Activated CD8-positive, alpha-beta T cell treated with anti-CD3 and anti-CD28 coated beads for 36 hours (primary cell): ENCODE measurements around the gene C9orf43. TPM values are rescaled to one million over a fixed set of nuclear protein-coding genes. Genes with fewer than 3 reads are reported as not detected.

Experiments used
- ATAC-seq: fragments of 200-7000 bp; cut with Tn5 transposase; one replicate; pipeline ENCODE4 v1.10.0; 2021; ENCODE audit warnings: mild to moderate bottlenecking, moderate library complexity
- CTCF ChIA-PET: fragments of 350-600 bp; sonication (Branson Sonifier 250); formaldehyde crosslinking; loops from one replicate; lab custom pipeline; 2021; ENCODE audit warnings: antibody characterized with exemption; lab: Charles Lee
- POLR2A ChIA-PET: fragments of 350-600 bp; sonication (Branson Sonifier 250); formaldehyde crosslinking; loops from one replicate; lab custom pipeline; 2021; ENCODE audit warnings: antibody characterized with exemption; lab: Charles Lee
- DNase-seq: peaks from one replicate; pipeline ENCODE4 v3.0.0-alpha.2; 2020
- H3K27ac Mint-ChIP-seq: one replicate; pipeline ENCODE4 v1.8.0; 2021; ENCODE audit warnings: mild to moderate bottlenecking, mixed read lengths
- H3K27me3 Mint-ChIP-seq: one replicate; pipeline ENCODE4 v1.8.0; 2021; ENCODE audit warnings: mixed read lengths
- H3K36me3 Mint-ChIP-seq: one replicate; pipeline ENCODE4 v1.8.0; 2021; ENCODE audit warnings: low read depth, mixed read lengths
- H3K4me1 Mint-ChIP-seq: one replicate; pipeline ENCODE4 v1.8.0; 2021; ENCODE audit warnings: low read depth, mixed read lengths
- H3K4me3 Mint-ChIP-seq: one replicate; pipeline ENCODE4 v1.8.0; 2021; ENCODE audit warnings: mild to moderate bottlenecking, moderate library complexity, mixed read lengths
- H3K9me3 Mint-ChIP-seq: one replicate; pipeline ENCODE4 v1.8.0; 2021; ENCODE audit warnings: mixed read lengths
- intact Hi-C: fragments of 100-400 bp; cut with micrococcal nuclease; formaldehyde crosslinking; loops from one replicate; pipeline ENCODE4 v1.10.0; 2022
- total RNA-seq, 2 experiments: library from RNA; stranded (reverse); gene quantifications; one replicate each; pipeline ENCODE4 v1.2.3, GENCODE V29; 2021
- TF ChIP-seq, protein P1 (sequence below): fragments of 200-600 bp; IDR thresholded peaks from one replicate; pipeline ENCODE4 v1.8.0; 2022; ENCODE audit warnings: antibody characterized with exemption, mild to moderate bottlenecking

The C9orf43 gene
- total RNA-seq, 2 experiments from 2014 or later = 0.74 to 0.83 TPM

DNA sequence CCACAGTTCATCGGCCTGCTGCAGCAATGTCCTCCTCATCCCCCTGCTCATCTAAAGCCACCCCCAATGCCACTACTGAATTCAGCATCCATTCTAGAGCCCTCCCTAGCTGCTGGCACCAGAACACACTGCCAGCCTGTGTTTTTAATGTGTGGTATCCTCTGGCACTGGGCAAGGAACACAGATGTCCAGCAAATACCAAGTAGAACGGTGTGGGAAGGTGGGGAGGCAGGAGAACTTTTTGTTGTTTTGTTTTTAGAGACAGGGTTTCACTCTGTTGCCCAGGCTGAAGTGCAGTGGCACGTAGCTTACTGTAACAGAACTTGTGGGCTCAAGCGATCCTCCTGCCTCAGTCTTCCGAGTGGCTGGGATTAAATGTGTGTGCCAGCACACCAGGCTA, 38.5 kb upstream of the C9orf43 start:
- peaks cover 13% of the 10 kb centered on the region for H3K4me1 Mint-ChIP-seq
- ATAC-seq (no peak), DNase-seq (no peak)
- peaks cover 6% of the 10 kb centered on the region for H3K36me3 Mint-ChIP-seq
- TF ChIP-seq, protein P1, sequence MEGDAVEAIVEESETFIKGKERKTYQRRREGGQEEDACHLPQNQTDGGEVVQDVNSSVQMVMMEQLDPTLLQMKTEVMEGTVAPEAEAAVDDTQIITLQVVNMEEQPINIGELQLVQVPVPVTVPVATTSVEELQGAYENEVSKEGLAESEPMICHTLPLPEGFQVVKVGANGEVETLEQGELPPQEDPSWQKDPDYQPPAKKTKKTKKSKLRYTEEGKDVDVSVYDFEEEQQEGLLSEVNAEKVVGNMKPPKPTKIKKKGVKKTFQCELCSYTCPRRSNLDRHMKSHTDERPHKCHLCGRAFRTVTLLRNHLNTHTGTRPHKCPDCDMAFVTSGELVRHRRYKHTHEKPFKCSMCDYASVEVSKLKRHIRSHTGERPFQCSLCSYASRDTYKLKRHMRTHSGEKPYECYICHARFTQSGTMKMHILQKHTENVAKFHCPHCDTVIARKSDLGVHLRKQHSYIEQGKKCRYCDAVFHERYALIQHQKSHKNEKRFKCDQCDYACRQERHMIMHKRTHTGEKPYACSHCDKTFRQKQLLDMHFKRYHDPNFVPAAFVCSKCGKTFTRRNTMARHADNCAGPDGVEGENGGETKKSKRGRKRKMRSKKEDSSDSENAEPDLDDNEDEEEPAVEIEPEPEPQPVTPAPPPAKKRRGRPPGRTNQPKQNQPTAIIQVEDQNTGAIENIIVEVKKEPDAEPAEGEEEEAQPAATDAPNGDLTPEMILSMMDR = no peak
- CTCF ChIA-PET = interaction anchor here (0.9 kb wide), 1 partner anchor 10 kb away, joined by 4 read pairs; no protein-coding TSS in a partner anchor
- no peaks in the 10 kb centered on the region for H3K9me3 Mint-ChIP-seq
- POLR2A ChIA-PET = interaction anchor here (1.3 kb wide), 1 partner anchor 20 kb away, joined by 3 read pairs; no protein-coding TSS in a partner anchor
- no peak overlapping the region for H3K27ac Mint-ChIP-seq
- no peak overlapping the region for H3K4me3 Mint-ChIP-seq
- intact Hi-C loops = no loop called here
- H3K27me3 Mint-ChIP-seq = no peaks in the 10 kb centered on the region

DNA sequence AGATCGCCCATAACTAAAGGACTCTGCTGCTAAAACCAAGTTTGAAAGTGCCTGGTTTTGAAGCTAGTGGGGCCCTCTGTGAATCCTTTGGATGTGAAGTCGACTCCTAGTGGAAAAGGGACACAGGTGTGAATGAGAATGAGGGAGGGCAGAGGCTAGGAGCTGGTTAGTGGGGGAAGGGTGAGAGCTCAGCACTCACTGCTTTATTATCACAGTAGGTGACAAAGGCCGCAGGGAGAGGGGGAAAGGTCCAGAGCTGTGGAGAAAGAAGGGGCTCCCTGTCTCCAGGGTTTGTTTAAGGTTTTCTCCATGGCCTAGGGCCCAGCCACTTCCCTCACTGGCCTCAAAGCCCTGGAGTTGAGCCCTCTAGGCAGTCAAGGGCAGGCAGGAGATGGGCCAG, 37.3 kb upstream of the C9orf43 start:
- no peak overlapping the region for H3K27ac Mint-ChIP-seq
- POLR2A ChIA-PET = no interaction called here

DNA sequence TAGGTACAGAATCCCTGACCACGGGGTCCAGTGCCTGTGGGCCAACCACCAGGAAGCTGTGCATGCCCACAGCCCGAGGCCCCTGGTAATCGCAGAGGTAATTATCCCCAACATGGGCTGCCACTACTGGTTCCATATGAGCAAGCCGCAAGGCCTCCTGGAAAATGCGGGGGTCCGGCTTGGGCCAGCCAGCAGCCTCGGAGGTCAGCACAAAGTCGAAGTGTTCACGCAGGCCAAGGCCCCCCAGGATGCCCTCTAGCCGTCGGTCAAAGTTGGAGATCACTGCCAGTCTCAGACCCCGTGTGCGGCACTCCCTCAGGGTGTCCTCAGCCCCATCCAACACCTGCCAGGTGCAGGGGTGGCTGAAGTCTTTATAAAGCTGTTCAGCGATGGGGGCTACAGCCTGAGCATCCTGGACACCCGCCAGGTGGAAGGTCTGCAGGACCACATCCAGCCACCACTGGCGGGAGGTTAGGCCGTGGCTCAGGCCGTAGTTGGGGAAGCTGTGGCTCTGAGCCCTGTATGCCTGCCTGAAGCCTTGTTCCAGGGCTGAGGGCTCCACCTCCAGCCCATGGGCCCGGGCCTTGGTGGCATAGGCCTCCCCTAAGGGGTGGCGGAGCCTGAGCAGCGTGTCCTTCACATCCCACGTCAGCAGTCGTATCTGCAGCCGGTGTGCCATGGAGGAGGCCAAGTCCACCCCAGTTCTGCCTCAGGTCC, 36.7 kb upstream of the C9orf43 start:
- H3K9me3 Mint-ChIP-seq = no peaks in the 10 kb centered on the region
- ATAC-seq (no peak), DNase-seq (no peak)
- POLR2A ChIA-PET = interaction anchor here (0.9 kb wide), 1 partner anchor 99 kb away, joined by 3 read pairs; the partner anchor contains the start of genes CDC26 and PRPF4
- H3K27me3 Mint-ChIP-seq = no peaks in the 10 kb centered on the region
- TF ChIP-seq, protein P1 = no peak
- H3K27ac Mint-ChIP-seq = no peak overlapping the region
- no peak overlapping the region for H3K4me3 Mint-ChIP-seq
- peaks cover 13% of the 10 kb centered on the region for H3K4me1 Mint-ChIP-seq
- intact Hi-C loops = no loop called here
- H3K36me3 Mint-ChIP-seq = peaks cover 6% of the 10 kb centered on the region
- CTCF ChIA-PET = interaction anchor here (1.1 kb wide), 1 partner anchor 66 kb away, joined by 3 read pairs; no protein-coding TSS in a partner anchor

More for the DNA sequence above, 37.3 kb upstream of the C9orf43 start:
- no peaks in the 10 kb centered on the region for H3K9me3 Mint-ChIP-seq
- DNase-seq (no peak), ATAC-seq (no peak)
- H3K27me3 Mint-ChIP-seq = no peaks in the 10 kb centered on the region
- peaks cover 13% of the 10 kb centered on the region for H3K4me1 Mint-ChIP-seq
- CTCF ChIA-PET = no interaction called here
- peaks cover 6% of the 10 kb centered on the region for H3K36me3 Mint-ChIP-seq
- TF ChIP-seq, protein P1 = no peak
- H3K4me3 Mint-ChIP-seq = no peak overlapping the region
- intact Hi-C loops = no loop called here

DNA sequence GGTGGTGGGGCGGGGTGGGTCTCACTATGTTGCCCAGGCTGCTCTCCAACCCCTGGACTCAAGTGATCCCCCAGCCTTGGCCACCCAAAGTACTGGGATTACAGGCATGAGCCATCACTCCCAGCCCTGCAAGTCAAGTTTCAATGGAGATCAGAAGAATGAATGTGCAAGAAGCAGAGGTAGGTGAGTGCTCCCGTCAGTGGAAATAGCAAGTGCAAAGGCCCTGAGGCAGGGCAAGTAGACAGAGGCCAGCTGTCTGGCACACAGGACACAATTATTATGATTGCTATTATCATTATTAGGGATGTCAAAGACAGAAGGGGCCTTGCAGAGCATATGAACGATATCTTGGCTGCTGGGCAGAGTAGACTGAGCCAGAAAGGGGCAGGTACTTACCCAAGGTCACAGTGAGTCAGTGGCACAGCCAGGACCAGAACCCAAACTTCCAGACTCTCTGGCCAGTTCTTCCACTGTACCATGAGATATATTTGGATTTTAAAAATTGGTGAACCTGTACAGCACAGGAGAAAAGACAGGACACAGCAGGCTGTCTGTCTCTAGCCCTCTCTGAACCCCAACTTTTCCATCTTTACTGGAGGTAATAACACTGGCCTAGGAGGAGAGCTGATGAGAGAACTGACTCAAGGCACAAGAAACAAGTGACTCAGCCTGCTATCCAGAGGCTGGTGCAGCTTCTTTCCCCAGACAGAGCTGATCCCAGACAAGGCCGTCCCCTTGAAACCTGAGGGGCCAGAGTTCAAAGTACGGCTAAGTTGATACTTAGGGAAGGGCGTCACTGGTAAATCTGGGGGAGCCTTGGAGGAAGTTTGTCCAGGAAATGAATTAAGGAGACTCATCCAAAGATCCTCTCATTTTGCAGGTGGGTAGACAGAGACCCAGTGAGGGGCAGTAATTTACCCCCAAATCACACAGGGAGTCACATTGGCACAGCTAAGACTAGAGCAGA, 35.2 kb upstream of the C9orf43 start:
- H3K27me3 Mint-ChIP-seq = no peaks in the 10 kb centered on the region
- DNase-seq (no peak), ATAC-seq (no peak)
- peaks cover 13% of the 10 kb centered on the region for H3K4me1 Mint-ChIP-seq
- ChIA-PET POLR2A (interaction anchor here (0.9 kb wide), 1 partner anchor 100 kb away, joined by 3 read pairs; the partner anchor contains the start of genes CDC26 and PRPF4), CTCF (interaction anchor here (0.7 to 1.8 kb wide), 4 partner anchors 26 to 339 kb away, joined by 3 to 6 read pairs (median 4); partner anchors contain the start of genes ALAD, CDC26 and PRPF4)
- intact Hi-C loops = no loop called here
- no peaks in the 10 kb centered on the region for H3K9me3 Mint-ChIP-seq
- H3K27ac Mint-ChIP-seq = peak overlapping the region; percentile 78
- peak overlapping the region; percentile 81 for H3K4me3 Mint-ChIP-seq
- H3K36me3 Mint-ChIP-seq = peaks cover 6% of the 10 kb centered on the region
- TF ChIP-seq, protein P1 = no peak
